Measurements from ENCODE around the gene ACAA1. TPM values are rescaled to one million over a fixed set of nuclear protein-coding genes. Genes with fewer than 3 reads are reported as not detected.

ACAA1 gene
- total and polyA plus RNA-seq, 2 of the 4 experiments (the other 2 are of a cell fraction): 30.8 to 62.4 TPM

- Histone ChIP-seq H3K4me3 (ENCODE audit: insufficient read depth, low read depth, low read length) (no peak overlapping the region), H3K4ac (ENCODE audit: low read depth, low read length) (no peak overlapping the region), H3K18ac (ENCODE audit: low read depth, low read length) (no peak overlapping the region), H3K9me1 (ENCODE audit: insufficient read depth, low read length) (0 out of 2 replicates have a peak, but pooled peaks cover 4% of the 10 kb centered on the region), H2AFZ (replicated peaks; ENCODE audit: low read length, poor library complexity) (no peak overlapping the region), H3K36me3 (ENCODE audit: control insufficient read depth, insufficient read depth, low read length) (peaks cover 66% of the 10 kb centered on the region), H3K27me3 (ENCODE audit: control insufficient read depth, insufficient read depth, low read length) (no peaks in the 10 kb centered on the region), H4K8ac (ENCODE audit: low read depth in 2 of 2, low read length in 2 of 2) (no peak overlapping the region), H4K91ac (ENCODE audit: insufficient read depth, low read depth, low read length) (no peak overlapping the region), H3K4me2 (ENCODE audit: low read depth, low read length) (no peak overlapping the region), H2BK5ac (ENCODE audit: low read depth, low read length, poor library complexity, severe bottlenecking) (no peak overlapping the region), H3K23ac (ENCODE audit: low read depth, low read length) (no peak overlapping the region), H3K14ac (replicated peaks; ENCODE audit: low read depth, low read length) (no peak overlapping the region), H2BK120ac (ENCODE audit: low read depth, low read length) (no peak overlapping the region), H3K4me1 (ENCODE audit: control insufficient read depth, insufficient read depth, low read length) (no peaks in the 10 kb centered on the region), H3K79me1 (ENCODE audit: low read depth in 1 of 2, low read length in 2 of 2) (no peaks in the 10 kb centered on the region; a peak in 1 of 4 replicates), H3K9me3 (ENCODE audit: control insufficient read depth, insufficient read depth, low read length) (no peaks in the 10 kb centered on the region), H2AK9ac (replicated peaks; ENCODE audit: low read depth, low read length, poor library complexity) (no peak overlapping the region), H2AK5ac (ENCODE audit: low read depth, low read length) (no peak overlapping the region), H4K5ac (ENCODE audit: low read depth, low read length) (no peak overlapping the region), H2BK20ac (ENCODE audit: low read depth, low read length) (no peak overlapping the region), H2BK15ac (ENCODE audit: low read depth, low read length) (no peak overlapping the region), H4K20me1 (ENCODE audit: insufficient read depth, low read length) (no peaks in the 10 kb centered on the region), H3K56ac (ENCODE audit: extremely low read depth, insufficient read depth, low read length) (no peak overlapping the region), H3K9ac (ENCODE audit: low read depth, low read length) (no peak overlapping the region), H3K27ac (ENCODE audit: insufficient read depth, low read length) (no peak overlapping the region)
- no TSS peak for BruUV-seq (replicated peaks)
- POLR2A ChIA-PET (ENCODE audit: unreplicated experiment): no interaction called here
- DNase-seq: no peak
- no peak for TF ChIP-seq NFE2L2 (IDR thresholded peaks at IDR 0.05; ENCODE audit: low read depth, low read length)
- intact Hi-C loops (cut with micrococcal nuclease): no loop called here
- in situ Hi-C loops (cut with MboI; ENCODE audit: low sequenced_read_pairs): loop anchor here (10.0 kb wide), 1 partner anchor 219 kb away; the partner anchor contains the start of gene XYLB
- CTCF ChIA-PET: no interaction called here
- no peak for ATAC-seq (ENCODE audit: low read depth)
- 100% methylated on average over 2 of the region's 11 CpGs; no CpG with 5 or more reads in 1 of the 2 experiments for WGBS, 2 experiments (ENCODE audit: extremely low coverage in 2 of 2, insufficient read length in 1 of 2)
- dilution Hi-C loops (cut with HindIII; ENCODE audit: low sequenced_read_pairs, unreplicated experiment): no loop called here
Measured at GRCh38 chr3:38125305-38126120, 11.4 kb downstream of the ACAA1 start.
